Measurements from ENCODE around the gene CTNNA2.

GRCh38 chr2:80302314-80303005, 789.6 kb downstream of the CTNNA2 start:
- TF ChIP-seq CTCF (IDR thresholded peaks at IDR 0.05; ENCODE audit: borderline replicate concordance, extremely low read depth, low read length, poor library complexity, severe bottlenecking) (no peak), EZH2 (IDR thresholded peaks at IDR 0.05; ENCODE audit: borderline replicate concordance, low read depth, low read length, severe bottlenecking) (no peak)
